HepG2 (cell line): Measurements from ENCODE around the gene SEPTIN3. TPM values are rescaled to one million over a fixed set of nuclear protein-coding genes. Genes with fewer than 3 reads are reported as not detected.

Experiments used
- ATAC-seq: fragments of 200-7000 bp; cut with Tn5 transposase; 3 replicates; pipeline ENCODE4 v1.9.1; 2020; ENCODE audit warnings: mild to moderate bottlenecking, moderate library complexity
- BruUV-seq: library from RNA; stranded (reverse); fragments of 400-500 nt; replicated peaks from 2 replicates; lab custom pipeline; 2021; lab: Mats Ljungman, UMichigan
- CTCF ChIA-PET: fragments of 300-600 bp; formaldehyde crosslinking; extraction: SDS; loops from one replicate; lab custom pipeline; 2021; ENCODE audit warnings: low total read pairs, inconsistent platforms, low intra/inter-chr PET ratio; lab: Yijun Ruan, JAX
- POLR2A ChIA-PET: fragments of 350-600 bp; sonication (Branson Sonifier 250); formaldehyde crosslinking; loops from one replicate; lab custom pipeline; 2020; ENCODE audit warnings: antibody characterized with exemption, inconsistent platforms; lab: Yijun Ruan, JAX
- DNase-seq: peaks from one replicate; pipeline ENCODE4 v3.0.0-alpha.2; 2015; ENCODE audit warnings: low spot score
- FAIRE-seq: peaks from 3 replicates; lab custom pipeline; 2011; peaks lifted over from hg19 to GRCh38; lab: Jason Lieb, UNC
- H2AFZ ChIP-seq: one replicate; pipeline ENCODE4 v1.6.1; 2011; ENCODE audit warnings: low read length, inconsistent platforms
- H3K27ac ChIP-seq: fragments of 300-600 bp; 3 replicates; pipeline ENCODE4 v1.8.0; 2011; ENCODE audit warnings: mixed run types, mild to moderate bottlenecking, mixed read lengths, low read length, inconsistent platforms; ENCODE audit not compliant: insufficient read depth; ENCODE audit errors: extremely low read length
- H3K27me3 ChIP-seq, 2 experiments: fragments of 200-600 bp in 1 of 2; 2 replicates in 1 of 2; 3 replicates in 1 of 2; pipeline versions ENCODE4 v1.6.0 to v1.8.0; 2011; ENCODE audit warnings: low read length in 2 of 2, mild to moderate bottlenecking in 2 of 2, moderate library complexity in 2 of 2, inconsistent platforms in 1 of 2; ENCODE audit not compliant: insufficient read depth in 2 of 2, control insufficient read depth in 1 of 2
- H3K36me3 ChIP-seq, 2 experiments: fragments of 200-600 bp in 1 of 2; replicated peaks in 1 of 2; 2 replicates in 1 of 2; 3 replicates in 1 of 2; pipeline versions ENCODE4 v1.5.1 to v1.8.0; 2011; ENCODE audit warnings: low read length in 2 of 2, inconsistent platforms in 1 of 2; ENCODE audit not compliant: insufficient read depth in 2 of 2, control insufficient read depth in 1 of 2
- H3K4me1 ChIP-seq: 2 replicates; pipeline ENCODE4 v1.5.1; 2012; ENCODE audit warnings: low read length, inconsistent platforms; ENCODE audit not compliant: insufficient read depth
- H3K4me2 ChIP-seq: 2 replicates; pipeline ENCODE4 v1.6.0; 2011; ENCODE audit warnings: low read depth, low read length, inconsistent platforms
- H3K4me3 ChIP-seq, 3 experiments: fragments of 200-600 bp in 1 of 3; sonication (generic), shearing (Covaris generic) in 1 of 3; replicated peaks in 1 of 3; 2 replicates each; pipeline ENCODE4 v1.5.1; 2011 to 2016; ENCODE audit warnings: low read length in 3 of 3, inconsistent platforms in 2 of 3, low read depth in 2 of 3, mild to moderate bottlenecking in 2 of 3, control low read depth in 1 of 3, mixed read lengths in 1 of 3; ENCODE audit not compliant: insufficient read depth in 1 of 3
- H3K79me2 ChIP-seq: one replicate; pipeline ENCODE4 v1.6.1; 2011; ENCODE audit warnings: low read length, inconsistent platforms; ENCODE audit not compliant: insufficient read depth
- H3K9ac ChIP-seq: 2 replicates; pipeline ENCODE4 v1.6.0; 2011; ENCODE audit warnings: mild to moderate bottlenecking, low read depth, low read length, inconsistent platforms; ENCODE audit not compliant: insufficient read depth
- H3K9me3 ChIP-seq: 2 replicates; pipeline ENCODE4 v1.5.1; 2012; ENCODE audit warnings: mild to moderate bottlenecking, low read length
- H4K20me1 ChIP-seq: 2 replicates; pipeline ENCODE4 v1.6.0; 2011; ENCODE audit warnings: inconsistent platforms, mild to moderate bottlenecking, low read length, moderate library complexity; ENCODE audit not compliant: insufficient read depth
- ARID4A ChIP-seq: sonication (generic); formaldehyde crosslinking; IDR thresholded peaks from 2 replicates; pipeline ENCODE4 v1.5.0; 2020; ENCODE audit warnings: mild to moderate bottlenecking, missing genetic modification reagents, borderline replicate concordance
- ATM ChIP-seq: fragments of 450-650 bp; IDR thresholded peaks from 2 replicates; pipeline ENCODE4 v1.7.1; 2017; ENCODE audit warnings: mild to moderate bottlenecking, borderline replicate concordance
- CENPX ChIP-seq: sonication (generic); formaldehyde crosslinking; IDR thresholded peaks from 2 replicates; pipeline ENCODE4 v1.9.0; 2021; ENCODE audit warnings: mild to moderate bottlenecking, missing genetic modification reagents, moderate library complexity
- KDM5B ChIP-seq: sonication (generic); formaldehyde crosslinking; IDR thresholded peaks from 2 replicates; pipeline ENCODE4 v1.4.0; 2020; ENCODE audit warnings: missing genetic modification reagents, mild to moderate bottlenecking, borderline replicate concordance
- MIER2 ChIP-seq: IDR thresholded peaks from 2 replicates; pipeline ENCODE4 v1.6.1; 2016; ENCODE audit warnings: missing biosample characterization, missing genetic modification reagents
- MTF1 ChIP-seq: sonication (generic); formaldehyde crosslinking; IDR thresholded peaks from 2 replicates; pipeline ENCODE4 v1.5.0; 2020; ENCODE audit warnings: missing genetic modification reagents
- SP1 ChIP-seq, 2 experiments: fragments of 450-650 bp in 1 of 2; sonication (generic) in 1 of 2; formaldehyde crosslinking in 1 of 2; IDR thresholded peaks; 2 replicates each; pipeline versions ENCODE4 v1.4.0 to v1.6.1; 2016 to 2020; ENCODE audit warnings: missing genetic modification reagents in 1 of 2
- ZNF501 ChIP-seq: sonication (generic); formaldehyde crosslinking; IDR thresholded peaks from 2 replicates; pipeline ENCODE4 v1.5.1; 2020; ENCODE audit warnings: mild to moderate bottlenecking, moderate library complexity, missing genetic modification reagents
- ZNF557 ChIP-seq: sonication (generic); formaldehyde crosslinking; IDR thresholded peaks from 2 replicates; pipeline ENCODE4 v1.4.0; 2020; ENCODE audit warnings: missing genetic modification reagents
- WGBS: methylation state at CpG from one replicate; pipeline ENCODE4 v1.1.6; 2017; ENCODE audit warnings: low lambda C conversion rate; 5-methylcytosine and 5-hydroxymethylcytosine counted together
- in situ Hi-C: cut with HindIII; loops from 2 replicates; pipeline ENCODE4 v1.10.0; 2017; ENCODE audit warnings: low pct_unique_long_range_greater_than_20kb; ENCODE audit not compliant: extremely low pct_ligation_motif_present
- intact Hi-C: fragments of 100-400 bp; cut with micrococcal nuclease; formaldehyde crosslinking; loops from one replicate; pipeline ENCODE4 v1.10.0; 2022; ENCODE audit not compliant: unreplicated experiment
- polyA plus RNA-seq, 8 experiments: library from polyadenylated mRNA; depleted of rRNA in 3 of 8; stranded (reverse) in 7 of 8; unstranded in 1 of 8; fragments of >200 nt; fragmentation: Illumina TruSeq in 4 of 8; extraction: Trizol in 4 of 8; gene quantifications; 2 replicates each; pipeline versions ENCODE4 v1.2.1 to v1.2.3, GENCODE V29; 2011 to 2016; ENCODE audit warnings: low read depth in 4 of 8, missing spikeins in 1 of 8, mixed read lengths in 1 of 8; ENCODE audit not compliant: insufficient read depth in 1 of 8
- total RNA-seq, 5 experiments: library from RNA; depleted of rRNA; stranded (reverse); fragments of >200 nt; fragmentation: Illumina TruSeq; extraction: Trizol; gene quantifications; 2 replicates each; pipeline ENCODE4 v1.2.3, GENCODE V29; 2016; ENCODE audit warnings: low read depth in 1 of 5
- TF ChIP-seq, protein P1 (sequence below): sonication (generic); formaldehyde crosslinking; IDR thresholded peaks from 2 replicates; pipeline ENCODE4 v1.5.0; 2020; ENCODE audit warnings: mild to moderate bottlenecking, missing genetic modification reagents
- TF ChIP-seq, protein P2 (sequence below): sonication (generic); formaldehyde crosslinking; IDR thresholded peaks from 2 replicates; pipeline ENCODE4 v1.9.0; 2021; ENCODE audit warnings: missing genetic modification reagents, borderline replicate concordance
- TF ChIP-seq, protein P3 (sequence below): IDR thresholded peaks from 2 replicates; pipeline ENCODE4 v1.4.0; 2020; ENCODE audit warnings: mild to moderate bottlenecking, missing genetic modification reagents

The SEPTIN3 gene
- total and polyA plus RNA-seq, 2 of the 13 experiments (the other 11 are each of a cell fraction or from before 2014, with no cell fraction given): 0.04 TPM; not detected in 1

- TF ChIP-seq, protein P1, sequence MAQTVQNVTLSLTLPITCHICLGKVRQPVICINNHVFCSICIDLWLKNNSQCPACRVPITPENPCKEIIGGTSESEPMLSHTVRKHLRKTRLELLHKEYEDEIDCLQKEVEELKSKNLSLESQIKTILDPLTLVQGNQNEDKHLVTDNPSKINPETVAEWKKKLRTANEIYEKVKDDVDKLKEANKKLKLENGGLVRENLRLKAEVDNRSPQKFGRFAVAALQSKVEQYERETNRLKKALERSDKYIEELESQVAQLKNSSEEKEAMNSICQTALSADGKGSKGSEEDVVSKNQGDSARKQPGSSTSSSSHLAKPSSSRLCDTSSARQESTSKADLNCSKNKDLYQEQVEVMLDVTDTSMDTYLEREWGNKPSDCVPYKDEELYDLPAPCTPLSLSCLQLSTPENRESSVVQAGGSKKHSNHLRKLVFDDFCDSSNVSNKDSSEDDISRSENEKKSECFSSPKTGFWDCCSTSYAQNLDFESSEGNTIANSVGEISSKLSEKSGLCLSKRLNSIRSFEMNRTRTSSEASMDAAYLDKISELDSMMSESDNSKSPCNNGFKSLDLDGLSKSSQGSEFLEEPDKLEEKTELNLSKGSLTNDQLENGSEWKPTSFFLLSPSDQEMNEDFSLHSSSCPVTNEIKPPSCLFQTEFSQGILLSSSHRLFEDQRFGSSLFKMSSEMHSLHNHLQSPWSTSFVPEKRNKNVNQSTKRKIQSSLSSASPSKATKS (CRISPR knock-in tag): no peak
- TF ChIP-seq ZNF501 (no peak), SP1 (IDR thresholded peaks at IDR 0.05) (no peak), SP1 (CRISPR knock-in tag; IDR thresholded peaks at IDR 0.05) (no peak)
- TF ChIP-seq, protein P2, sequence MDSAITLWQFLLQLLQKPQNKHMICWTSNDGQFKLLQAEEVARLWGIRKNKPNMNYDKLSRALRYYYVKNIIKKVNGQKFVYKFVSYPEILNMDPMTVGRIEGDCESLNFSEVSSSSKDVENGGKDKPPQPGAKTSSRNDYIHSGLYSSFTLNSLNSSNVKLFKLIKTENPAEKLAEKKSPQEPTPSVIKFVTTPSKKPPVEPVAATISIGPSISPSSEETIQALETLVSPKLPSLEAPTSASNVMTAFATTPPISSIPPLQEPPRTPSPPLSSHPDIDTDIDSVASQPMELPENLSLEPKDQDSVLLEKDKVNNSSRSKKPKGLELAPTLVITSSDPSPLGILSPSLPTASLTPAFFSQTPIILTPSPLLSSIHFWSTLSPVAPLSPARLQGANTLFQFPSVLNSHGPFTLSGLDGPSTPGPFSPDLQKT: no peak
Observed at GRCh38 chr22:41995211-41995610, 26.0 kb downstream of the SEPTIN3 start (continued).

GRCh38 chr22:41996826-41997225 is 27.6 kb downstream of the SEPTIN3 start:
- FAIRE-seq: no peak
- Histone ChIP-seq H2AFZ (no peak overlapping the region), H3K36me3 (no peaks in the 10 kb centered on the region), H3K79me2 (no peaks in the 10 kb centered on the region), H3K4me3 (no peak overlapping the region), H3K4me1 (no peaks in the 10 kb centered on the region), H3K27ac (no peak overlapping the region), H3K9me3 (no peaks in the 10 kb centered on the region), H4K20me1 (no peaks in the 10 kb centered on the region), H3K4me2 (no peak overlapping the region), H3K9ac (no peak overlapping the region), H3K27me3 (peaks cover 3 to 27% of the 10 kb centered on the region in 2 experiments; a peak in 4 of 5 replicates)
- ChIA-PET CTCF (no interaction called here), POLR2A (no interaction called here)
- no peak for ATAC-seq
- intact Hi-C loops (no loop called here), in situ Hi-C loops (no loop called here)
- DNase-seq: no peak
- WGBS: 55% methylated on average over 4 of the region's 5 CpGs
- no TSS peak for BruUV-seq
- no peak for TF ChIP-seq ARID4A (CRISPR knock-in tag)
- TF ChIP-seq MIER2: no peak
- TF ChIP-seq KDM5B: no peak
- TF ChIP-seq CENPX (CRISPR knock-in tag): no peak
- TF ChIP-seq ZNF557 (CRISPR knock-in tag): no peak
- no peak for TF ChIP-seq MTF1 (CRISPR knock-in tag)
- TF ChIP-seq, protein P3, sequence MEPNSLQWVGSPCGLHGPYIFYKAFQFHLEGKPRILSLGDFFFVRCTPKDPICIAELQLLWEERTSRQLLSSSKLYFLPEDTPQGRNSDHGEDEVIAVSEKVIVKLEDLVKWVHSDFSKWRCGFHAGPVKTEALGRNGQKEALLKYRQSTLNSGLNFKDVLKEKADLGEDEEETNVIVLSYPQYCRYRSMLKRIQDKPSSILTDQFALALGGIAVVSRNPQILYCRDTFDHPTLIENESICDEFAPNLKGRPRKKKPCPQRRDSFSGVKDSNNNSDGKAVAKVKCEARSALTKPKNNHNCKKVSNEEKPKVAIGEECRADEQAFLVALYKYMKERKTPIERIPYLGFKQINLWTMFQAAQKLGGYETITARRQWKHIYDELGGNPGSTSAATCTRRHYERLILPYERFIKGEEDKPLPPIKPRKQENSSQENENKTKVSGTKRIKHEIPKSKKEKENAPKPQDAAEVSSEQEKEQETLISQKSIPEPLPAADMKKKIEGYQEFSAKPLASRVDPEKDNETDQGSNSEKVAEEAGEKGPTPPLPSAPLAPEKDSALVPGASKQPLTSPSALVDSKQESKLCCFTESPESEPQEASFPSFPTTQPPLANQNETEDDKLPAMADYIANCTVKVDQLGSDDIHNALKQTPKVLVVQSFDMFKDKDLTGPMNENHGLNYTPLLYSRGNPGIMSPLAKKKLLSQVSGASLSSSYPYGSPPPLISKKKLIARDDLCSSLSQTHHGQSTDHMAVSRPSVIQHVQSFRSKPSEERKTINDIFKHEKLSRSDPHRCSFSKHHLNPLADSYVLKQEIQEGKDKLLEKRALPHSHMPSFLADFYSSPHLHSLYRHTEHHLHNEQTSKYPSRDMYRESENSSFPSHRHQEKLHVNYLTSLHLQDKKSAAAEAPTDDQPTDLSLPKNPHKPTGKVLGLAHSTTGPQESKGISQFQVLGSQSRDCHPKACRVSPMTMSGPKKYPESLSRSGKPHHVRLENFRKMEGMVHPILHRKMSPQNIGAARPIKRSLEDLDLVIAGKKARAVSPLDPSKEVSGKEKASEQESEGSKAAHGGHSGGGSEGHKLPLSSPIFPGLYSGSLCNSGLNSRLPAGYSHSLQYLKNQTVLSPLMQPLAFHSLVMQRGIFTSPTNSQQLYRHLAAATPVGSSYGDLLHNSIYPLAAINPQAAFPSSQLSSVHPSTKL (CRISPR knock-in tag): no peak
- TF ChIP-seq ATM: no peak
